ENCODE measurements around the gene KAZALD1.

DNA sequence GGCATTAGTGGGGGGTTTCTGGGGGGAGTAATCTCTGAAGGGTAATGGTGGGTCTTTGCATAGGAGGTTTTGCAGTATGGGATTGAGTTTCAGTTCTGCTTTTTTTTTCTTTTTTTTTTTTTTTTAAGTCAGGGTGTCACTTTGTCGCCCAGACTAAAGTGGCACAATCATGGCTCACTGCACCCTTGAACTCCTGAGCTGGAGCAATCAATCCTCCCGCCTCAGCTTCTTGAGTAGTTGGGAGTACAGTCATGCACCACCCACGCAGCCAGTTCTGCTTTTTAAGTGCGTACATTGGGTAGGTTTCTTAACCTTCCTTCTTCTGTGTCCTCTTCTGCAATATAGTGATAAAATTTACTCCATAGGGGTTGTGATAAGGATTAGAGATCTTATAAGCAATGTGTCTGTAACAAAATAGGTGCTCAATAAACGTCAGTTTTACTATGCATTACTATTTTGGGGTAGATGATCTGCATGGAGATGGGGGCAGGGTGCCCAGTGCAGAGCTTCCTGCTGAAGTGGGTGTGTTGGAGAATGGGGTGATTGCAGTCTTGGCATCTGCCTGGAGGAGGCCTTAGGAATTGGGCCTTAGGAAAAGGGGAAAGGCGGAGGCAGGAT lies 9.6 kb downstream of the KAZALD1 start:
- TF ChIP-seq POLR2A (IDR thresholded peaks at IDR 0.05; ENCODE audit: low read depth, low read length): no peak
- no peak for TF ChIP-seq TAF1 (IDR thresholded peaks at IDR 0.05; ENCODE audit: borderline replicate concordance, low read depth, low read length)
- TF ChIP-seq SIN3A (IDR thresholded peaks at IDR 0.05; ENCODE audit: low read depth, low read length): no peak

Measured in GM12878 (cell line).